WTC11 (cell line): ENCODE data around the gene PRKX.

Experiments used
- CTCF ChIP-seq: fragments of 200-600 bp; IDR thresholded peaks from 2 replicates; pipeline ENCODE4 v1.8.0; 2022; ENCODE audit warnings: antibody characterized with exemption
- ESRRA ChIP-seq: sonication (generic); formaldehyde crosslinking; IDR thresholded peaks from 2 replicates; pipeline ENCODE4 v1.8.1; 2022; ENCODE audit warnings: mild to moderate bottlenecking, missing genetic modification reagents, borderline replicate concordance
- RORB ChIP-seq: fragments of 250-450 bp; sonication (Bioruptor Pico); IDR thresholded peaks from 2 replicates; pipeline ENCODE4 v1.9.0; 2021; ENCODE audit warnings: mild to moderate bottlenecking
- ZNF423 ChIP-seq: fragments of 250-450 bp; sonication (Bioruptor Pico); IDR thresholded peaks from 2 replicates; pipeline ENCODE4 v2.1.2; 2022; ENCODE audit warnings: mild to moderate bottlenecking, moderate library complexity

GRCh38 chrX:3711331-3711917, 2.0 kb downstream of the PRKX start:
- TF ChIP-seq ZNF423 (CRISPR knock-in tag) (no peak), ESRRA (CRISPR knock-in tag) (no peak), CTCF (no peak), RORB (no peak)
